Glutamatergic neuron (in vitro differentiated cells): ENCODE measurements around the gene KLF5. TPM values are rescaled to one million over a fixed set of nuclear protein-coding genes. Genes with fewer than 3 reads are reported as not detected.

Experiments used
- DNase-seq: peaks from one replicate; pipeline ENCODE4 v3.0.0; 2022
- H3K27ac Mint-ChIP-seq: one replicate; pipeline ENCODE4 v1.8.0; 2020; ENCODE audit warnings: mild to moderate bottlenecking, mixed read lengths, inconsistent platforms; ENCODE audit not compliant: unreplicated experiment
- H3K27me3 Mint-ChIP-seq: one replicate; pipeline ENCODE4 v1.8.0; 2020; ENCODE audit warnings: mild to moderate bottlenecking, moderate library complexity, mixed read lengths, inconsistent platforms; ENCODE audit not compliant: unreplicated experiment
- H3K36me3 Mint-ChIP-seq: one replicate; pipeline ENCODE4 v1.8.0; 2020; ENCODE audit warnings: mild to moderate bottlenecking, mixed read lengths, inconsistent platforms; ENCODE audit not compliant: unreplicated experiment
- H3K4me1 Mint-ChIP-seq: one replicate; pipeline ENCODE4 v1.8.0; 2020; ENCODE audit warnings: mild to moderate bottlenecking, low read depth, mixed read lengths, inconsistent platforms; ENCODE audit not compliant: unreplicated experiment
- H3K4me3 Mint-ChIP-seq: one replicate; pipeline ENCODE4 v1.8.0; 2020; ENCODE audit warnings: mild to moderate bottlenecking, mixed read lengths, inconsistent platforms; ENCODE audit not compliant: unreplicated experiment
- H3K9me3 Mint-ChIP-seq: one replicate; pipeline ENCODE4 v1.8.0; 2020; ENCODE audit warnings: mild to moderate bottlenecking, moderate library complexity, mixed read lengths, inconsistent platforms; ENCODE audit not compliant: unreplicated experiment
- CTCF ChIP-seq: fragments of 200-600 bp; sonication (generic); IDR thresholded peaks from one replicate; pipeline ENCODE4 v1.5.0; 2021; ENCODE audit not compliant: partially characterized antibody, unreplicated experiment
- total RNA-seq: library from RNA; stranded (reverse); fragmentation: NEBNext Ultra II Directional; extraction: Animal tissue kit (Norgen Biotek cat#: 25700); gene quantifications from one replicate; pipeline ENCODE4 v1.2.1, GENCODE V29; 2021; ENCODE audit not compliant: unreplicated experiment

The KLF5 gene
- total RNA-seq, 1 donor from 2014 or later = 0.34 TPM

- Mint-ChIP-seq H3K27ac (no peak overlapping the region), H3K36me3 (no peaks in the 10 kb centered on the region), H3K9me3 (peaks cover 4% of the 10 kb centered on the region), H3K4me1 (peaks cover 12% of the 10 kb centered on the region), H3K27me3 (peaks cover 2% of the 10 kb centered on the region), H3K4me3 (no peak overlapping the region)
- no peak for DNase-seq
- TF ChIP-seq CTCF = no peak
Measured at GRCh38 chr13:73103238-73103637, 44.4 kb downstream of the KLF5 start.

- H3K27ac Mint-ChIP-seq = no peak overlapping the region
- DNase-seq = no peak
- no peak for TF ChIP-seq CTCF
- no peak overlapping the region for H3K4me3 Mint-ChIP-seq
- peaks cover 5% of the 10 kb centered on the region for H3K27me3 Mint-ChIP-seq
- no peaks in the 10 kb centered on the region for H3K36me3 Mint-ChIP-seq
- peaks cover 12% of the 10 kb centered on the region for H3K4me1 Mint-ChIP-seq
- H3K9me3 Mint-ChIP-seq = peaks cover 4% of the 10 kb centered on the region
Measured at GRCh38 chr13:73106513-73107178, 47.8 kb downstream of the KLF5 start.

GRCh38 chr13:73107481-73107880 lies 48.7 kb downstream of the KLF5 start:
- no peak for TF ChIP-seq CTCF
- Mint-ChIP-seq H3K27ac (peak overlapping the region; percentile 30), H3K4me1 (peaks cover 12% of the 10 kb centered on the region), H3K36me3 (no peaks in the 10 kb centered on the region), H3K27me3 (peaks cover 5% of the 10 kb centered on the region), H3K4me3 (no peak overlapping the region), H3K9me3 (peaks cover 4% of the 10 kb centered on the region)
- DNase-seq = no peak

- Mint-ChIP-seq H3K9me3 (peaks cover 2% of the 10 kb centered on the region), H3K4me3 (no peak overlapping the region), H3K36me3 (no peaks in the 10 kb centered on the region), H3K4me1 (peaks cover 12% of the 10 kb centered on the region), H3K27me3 (peaks cover 5% of the 10 kb centered on the region), H3K27ac (no peak overlapping the region)
- no peak for TF ChIP-seq CTCF
- DNase-seq = no peak
Measured at GRCh38 chr13:73107970-73108369, 49.2 kb downstream of the KLF5 start.

GRCh38 chr13:73109288-73109899 lies 50.6 kb downstream of the KLF5 start:
- DNase-seq = no peak
- TF ChIP-seq CTCF = no peak
- Mint-ChIP-seq H3K4me3 (no peak overlapping the region), H3K27ac (no peak overlapping the region), H3K4me1 (peaks cover 12% of the 10 kb centered on the region), H3K27me3 (peaks cover 5% of the 10 kb centered on the region), H3K36me3 (no peaks in the 10 kb centered on the region), H3K9me3 (peaks cover 2% of the 10 kb centered on the region)
